ENCODE data around the gene CYP3A5. TPM values are rescaled to one million over a fixed set of nuclear protein-coding genes. Genes with fewer than 3 reads are reported as not detected.

The CYP3A5 gene
- total and polyA plus RNA-seq, 2 of the 8 experiments (the other 6 are each of a cell fraction or from before 2014, with no cell fraction given): 0.06 TPM; not detected in 1

GRCh38 chr7:99672573-99672972, 7.2 kb downstream of the CYP3A5 start (continued):
- TF ChIP-seq ZNF274 (IDR thresholded peaks at IDR 0.05; ENCODE audit: borderline replicate concordance, extremely low read depth, low read length): no peak
- no peak for TF ChIP-seq SP4 (IDR thresholded peaks at IDR 0.05; ENCODE audit: low read length)
- TF ChIP-seq E2F6 (IDR thresholded peaks at IDR 0.05): no peak
- TF ChIP-seq ASH2L (IDR thresholded peaks at IDR 0.05; ENCODE audit: low read length): no peak

Measured in H1 (cell line).